Measurements from ENCODE around the gene TRIM2.

Gene TRIM2

DNA sequence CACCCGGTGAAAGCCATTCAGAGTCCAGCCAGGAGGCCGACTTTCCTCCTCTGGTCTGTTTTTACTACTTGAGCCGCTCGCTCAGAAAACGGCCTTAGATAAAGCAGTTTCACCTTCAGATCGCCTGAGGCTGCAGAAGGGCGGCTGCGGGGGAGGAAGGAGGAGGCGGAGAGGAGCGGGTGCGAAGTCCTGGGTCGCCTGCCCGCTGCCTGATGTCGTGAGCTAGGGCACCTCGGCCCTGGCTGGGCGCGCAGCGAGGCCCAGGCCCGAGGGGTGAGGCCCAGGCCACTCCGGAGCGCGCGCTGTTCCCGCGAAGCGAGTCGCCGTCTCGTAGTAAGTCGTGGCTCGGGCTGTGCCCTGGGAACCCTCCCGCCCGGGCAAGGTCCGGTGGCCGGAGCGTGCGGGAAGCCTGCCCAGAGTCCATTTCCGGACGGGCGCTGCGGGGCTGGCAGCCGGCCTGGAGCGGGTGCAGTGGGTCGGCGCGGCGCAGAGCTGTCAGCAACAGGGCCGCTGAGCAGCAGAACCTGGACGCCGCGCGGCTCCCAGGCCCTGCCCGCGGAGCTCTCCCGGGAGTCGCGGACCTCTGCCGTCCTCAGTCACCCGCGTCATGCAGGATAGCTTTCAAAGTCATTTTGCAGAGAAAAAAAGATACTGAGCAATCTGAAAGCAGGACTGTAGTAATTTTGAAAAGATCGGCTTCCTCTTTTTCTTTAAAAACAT is 18.6 kb downstream of the TRIM2 start:
- peak overlapping the region; percentile 35 for H3K4me3 ChIP-seq (ENCODE audit: low read depth, low read length)
- TF ChIP-seq, protein P1, sequence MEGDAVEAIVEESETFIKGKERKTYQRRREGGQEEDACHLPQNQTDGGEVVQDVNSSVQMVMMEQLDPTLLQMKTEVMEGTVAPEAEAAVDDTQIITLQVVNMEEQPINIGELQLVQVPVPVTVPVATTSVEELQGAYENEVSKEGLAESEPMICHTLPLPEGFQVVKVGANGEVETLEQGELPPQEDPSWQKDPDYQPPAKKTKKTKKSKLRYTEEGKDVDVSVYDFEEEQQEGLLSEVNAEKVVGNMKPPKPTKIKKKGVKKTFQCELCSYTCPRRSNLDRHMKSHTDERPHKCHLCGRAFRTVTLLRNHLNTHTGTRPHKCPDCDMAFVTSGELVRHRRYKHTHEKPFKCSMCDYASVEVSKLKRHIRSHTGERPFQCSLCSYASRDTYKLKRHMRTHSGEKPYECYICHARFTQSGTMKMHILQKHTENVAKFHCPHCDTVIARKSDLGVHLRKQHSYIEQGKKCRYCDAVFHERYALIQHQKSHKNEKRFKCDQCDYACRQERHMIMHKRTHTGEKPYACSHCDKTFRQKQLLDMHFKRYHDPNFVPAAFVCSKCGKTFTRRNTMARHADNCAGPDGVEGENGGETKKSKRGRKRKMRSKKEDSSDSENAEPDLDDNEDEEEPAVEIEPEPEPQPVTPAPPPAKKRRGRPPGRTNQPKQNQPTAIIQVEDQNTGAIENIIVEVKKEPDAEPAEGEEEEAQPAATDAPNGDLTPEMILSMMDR (IDR thresholded peaks at IDR 0.05; ENCODE audit: insufficient read depth, low read depth, low read length, missing control alignments), result no peak
- peak; percentile 41 for DNase-seq (ENCODE audit: low read depth)

DNA sequence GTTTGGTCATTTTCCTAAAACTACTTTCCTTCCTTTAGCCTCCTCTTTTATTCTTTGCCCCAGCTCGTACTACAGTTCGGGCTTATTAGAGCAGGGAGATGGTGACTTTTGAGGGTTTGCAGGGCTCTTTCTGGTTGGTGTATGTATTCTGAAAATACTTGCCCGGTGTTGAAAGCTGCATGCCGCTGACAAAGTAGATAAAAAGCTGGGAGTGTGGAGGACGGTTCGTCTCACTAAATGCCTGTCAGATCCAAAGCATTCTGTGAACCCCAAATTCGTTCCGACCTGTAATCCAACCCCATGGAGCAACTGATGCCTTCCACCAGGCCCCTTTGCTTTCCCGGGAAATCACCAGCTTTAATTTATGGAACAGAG is 19.2 kb downstream of the TRIM2 start:
- TF ChIP-seq, protein P1 (IDR thresholded peaks at IDR 0.05; ENCODE audit: insufficient read depth, low read depth, low read length, missing control alignments), result no peak
- no peak overlapping the region for H3K4me3 ChIP-seq (ENCODE audit: low read depth, low read length)
- no peak for DNase-seq (ENCODE audit: low read depth)

DNA sequence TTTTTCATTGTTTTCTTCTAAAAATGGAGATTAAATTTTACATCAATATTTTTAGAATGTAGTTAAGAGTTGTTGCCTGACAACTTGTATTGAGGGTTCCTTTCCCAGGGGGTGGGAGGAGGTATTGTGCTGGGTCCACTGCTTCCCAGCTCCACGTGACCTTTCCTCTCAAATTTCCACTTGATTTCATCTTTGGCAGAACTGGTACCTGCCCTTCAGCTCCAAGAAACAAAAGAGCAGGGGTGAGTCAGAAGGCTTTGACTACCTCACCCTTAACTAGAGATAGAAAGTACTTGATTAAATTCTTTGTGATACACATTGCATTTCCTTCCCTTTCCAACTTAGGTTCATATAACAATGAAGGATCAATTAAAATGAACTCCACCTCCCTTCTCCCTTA is 19.7 kb downstream of the TRIM2 start:
- DNase-seq (ENCODE audit: low read depth), result no peak

DNA sequence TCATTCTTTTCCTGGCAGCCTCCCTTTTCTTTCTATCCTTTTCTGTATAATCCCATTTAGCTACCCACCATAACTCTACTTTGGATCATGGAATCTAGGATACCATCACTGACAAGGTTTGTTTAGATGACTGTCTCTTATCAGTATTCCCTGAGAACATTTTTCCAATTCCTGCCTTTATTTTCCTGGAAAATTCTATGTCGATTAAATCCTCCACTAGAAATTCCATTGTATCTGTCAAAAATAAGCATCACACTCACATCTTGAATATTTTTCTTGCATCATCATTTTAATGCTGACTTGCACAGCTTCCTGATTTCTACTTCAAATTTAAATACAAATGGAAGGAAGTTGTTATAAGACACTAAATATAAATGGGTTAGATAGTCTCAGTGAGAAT is 20.2 kb downstream of the TRIM2 start:
- no peak for DNase-seq (ENCODE audit: low read depth)
- TF ChIP-seq, protein P1 (IDR thresholded peaks at IDR 0.05; ENCODE audit: insufficient read depth, low read depth, low read length, missing control alignments), result no peak
- no peak overlapping the region for H3K4me3 ChIP-seq (ENCODE audit: low read depth, low read length)

More for the DNA sequence above, 19.7 kb downstream of the TRIM2 start:
- TF ChIP-seq, protein P1 (IDR thresholded peaks at IDR 0.05; ENCODE audit: insufficient read depth, low read depth, low read length, missing control alignments), result no peak
- H3K4me3 ChIP-seq (ENCODE audit: low read depth, low read length), result no peak overlapping the region

DNA sequence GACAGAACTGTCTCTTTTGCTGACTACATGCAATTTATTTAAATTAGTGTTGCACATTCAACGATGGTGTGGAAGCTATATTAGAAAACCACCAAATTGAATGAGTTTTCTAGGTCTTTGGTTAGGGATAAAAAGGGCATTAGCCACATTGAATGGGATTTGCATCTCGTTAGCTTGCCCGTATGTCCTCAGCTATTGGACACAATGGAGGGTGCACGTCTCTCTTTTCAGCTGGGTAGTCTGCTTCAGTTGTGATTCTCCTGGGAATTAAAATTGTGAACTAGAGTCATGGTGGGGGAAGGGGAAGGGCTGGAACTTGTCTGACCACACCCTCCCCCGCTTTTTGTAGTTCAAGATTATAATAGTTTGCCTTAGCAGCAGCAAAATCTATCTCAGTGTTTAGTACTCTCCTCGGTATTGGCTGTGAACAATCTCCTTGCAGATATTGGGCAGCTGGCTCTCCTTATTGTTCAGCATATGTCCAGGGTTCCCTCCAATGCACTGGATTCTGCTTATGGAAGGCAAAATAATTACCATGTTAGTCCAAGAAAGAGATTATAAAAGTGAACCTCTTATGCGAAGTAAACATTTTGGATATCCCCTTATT is 23.3 kb downstream of the TRIM2 start:
- DNase-seq (ENCODE audit: low read depth), result no peak
- TF ChIP-seq, protein P1 (IDR thresholded peaks at IDR 0.05; ENCODE audit: insufficient read depth, low read depth, low read length, missing control alignments), result no peak
- H3K4me3 ChIP-seq (ENCODE audit: low read depth, low read length), result no peak overlapping the region

DNA sequence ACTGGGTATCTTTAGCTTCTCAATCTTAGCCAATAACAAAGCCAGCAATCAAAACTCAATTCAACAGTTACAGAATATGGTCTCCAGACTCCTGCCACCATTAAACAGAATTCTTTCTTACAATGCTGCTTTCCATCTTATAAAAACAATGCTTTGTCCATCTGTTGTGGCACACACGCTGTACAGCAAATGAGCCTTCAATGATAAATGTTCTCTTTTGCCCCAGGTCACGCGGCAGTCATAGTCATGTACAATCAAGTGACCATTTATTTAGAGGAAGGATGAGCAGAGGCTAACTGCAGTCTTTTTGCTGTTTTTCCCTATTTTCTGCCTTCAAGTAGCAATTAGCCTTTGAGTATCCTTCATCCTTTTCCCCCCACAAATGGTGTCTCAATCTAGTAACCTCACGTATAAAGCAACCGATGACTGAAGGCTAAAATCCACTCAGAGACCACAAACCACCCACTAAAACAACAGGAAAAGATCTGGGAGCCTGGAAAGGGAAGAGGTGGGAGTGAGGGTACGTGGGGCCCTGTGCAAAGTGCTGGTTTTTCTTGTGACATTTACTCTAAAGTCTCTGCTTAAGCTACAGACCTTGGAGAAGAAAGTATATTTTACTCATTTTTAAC is 24.4 kb downstream of the TRIM2 start:
- no peak for DNase-seq (ENCODE audit: low read depth)
- no peak overlapping the region for H3K4me3 ChIP-seq (ENCODE audit: low read depth, low read length)
- TF ChIP-seq, protein P1 (IDR thresholded peaks at IDR 0.05; ENCODE audit: insufficient read depth, low read depth, low read length, missing control alignments), result no peak
